B cell (primary cell): ENCODE results near the gene SCPEP1. TPM values are rescaled to one million over a fixed set of nuclear protein-coding genes. Genes with fewer than 3 reads are reported as not detected.

Experiments
- ATAC-seq: fragments of 200-7000 bp; cut with Tn5 transposase; one replicate; pipeline ENCODE4 v1.10.0; 2021; ENCODE audit warnings: low read depth, mild to moderate bottlenecking, moderate number of reproducible peaks, moderate library complexity
- CTCF ChIA-PET: fragments of 350-600 bp; sonication (Branson Sonifier 250); formaldehyde crosslinking; loops from one replicate; lab custom pipeline; 2021; ENCODE audit warnings: antibody characterized with exemption, inconsistent platforms; lab: Charles Lee
- POLR2A ChIA-PET: fragments of 350-600 bp; sonication (Branson Sonifier 250); formaldehyde crosslinking; loops from one replicate; lab custom pipeline; 2021; ENCODE audit warnings: antibody characterized with exemption; lab: Charles Lee
- DNase-seq: peaks from one replicate; pipeline ENCODE4 v3.0.0; 2013
- H2AFZ ChIP-seq: 2 replicates; pipeline ENCODE4 v1.6.1; 2012; ENCODE audit warnings: mild to moderate bottlenecking, low read depth, low read length; ENCODE audit not compliant: insufficient read depth, poor library complexity, severe bottlenecking
- H3K27ac ChIP-seq, 2 donors: 1 replicate in 1 of 2; 2 replicates in 1 of 2; pipeline ENCODE4 v1.5.1; 2012 to 2013; ENCODE audit warnings: low read length in 2 of 2, mild to moderate bottlenecking in 2 of 2, moderate library complexity in 1 of 2
- H3K27me3 ChIP-seq, 4 experiments: fragments of 200-600 bp in 1 of 4; sonication (generic) in 1 of 4; replicated peaks in 1 of 4; 1 replicate in 2 of 4; 2 replicates in 2 of 4; pipeline versions ENCODE4 v1.6.1 to v1.7.0; 2013 to 2016; ENCODE audit warnings: low read length in 3 of 4, mild to moderate bottlenecking in 2 of 4, mixed read lengths in 1 of 4, moderate library complexity in 1 of 4; ENCODE audit not compliant: insufficient read depth in 4 of 4, control insufficient read depth in 3 of 4; ENCODE audit errors: control extremely low read depth in 1 of 4
- H3K36me3 ChIP-seq, 2 experiments: replicated peaks in 1 of 2; 1 replicate in 1 of 2; 2 replicates in 1 of 2; pipeline versions ENCODE4 v1.6.1 to v1.7.1; 2013; ENCODE audit warnings: low read length in 1 of 2; ENCODE audit not compliant: insufficient read depth in 2 of 2, control insufficient read depth in 1 of 2; ENCODE audit errors: control extremely low read depth in 1 of 2, extremely low read depth in 1 of 2
- H3K4me1 ChIP-seq, 2 donors: fragments of 200-600 bp in 1 of 2; sonication (generic) in 1 of 2; 1 replicate in 1 of 2; 2 replicates in 1 of 2; pipeline versions ENCODE4 v1.5.1 to v1.6.1; 2013 to 2017; ENCODE audit warnings: low read length in 2 of 2; ENCODE audit not compliant: control insufficient read depth in 2 of 2, insufficient read depth in 2 of 2
- H3K4me2 ChIP-seq: replicated peaks from 2 replicates; pipeline ENCODE3; 2012; ENCODE audit warnings: mild to moderate bottlenecking, low read depth, low read length; ENCODE audit not compliant: poor library complexity, severe bottlenecking
- H3K4me3 ChIP-seq, 5 experiments: fragments of 200-600 bp in 1 of 5; sonication (generic) in 1 of 5; 1 replicate in 3 of 5; 2 replicates in 2 of 5; pipeline versions ENCODE4 v1.5.1 to v1.7.0; 2011 to 2016; ENCODE audit warnings: low read length in 4 of 5, mild to moderate bottlenecking in 4 of 5, low read depth in 2 of 5, control low read depth in 1 of 5, moderate library complexity in 1 of 5; ENCODE audit not compliant: insufficient read depth in 1 of 5; ENCODE audit errors: control extremely low read depth in 1 of 5, extremely low read depth in 1 of 5
- H3K79me2 ChIP-seq: fragments of 200-600 bp; sonication (generic); one replicate; pipeline ENCODE4 v1.6.0; 2016; ENCODE audit warnings: low read length; ENCODE audit not compliant: control insufficient read depth, insufficient read depth
- H3K9ac ChIP-seq: fragments of 200-600 bp; sonication (generic); 2 replicates; pipeline ENCODE4 v1.6.1; 2017; ENCODE audit warnings: mild to moderate bottlenecking, low read length, moderate library complexity
- H3K9me3 ChIP-seq, 3 donors: one replicate each; pipeline versions ENCODE4 v1.6.1 to v1.7.1; 2013; ENCODE audit warnings: low read length in 2 of 3; ENCODE audit not compliant: control insufficient read depth in 2 of 3, insufficient read depth in 1 of 3; ENCODE audit errors: control extremely low read depth in 1 of 3
- H4K20me1 ChIP-seq: 2 replicates; pipeline ENCODE4 v1.6.0; 2012; ENCODE audit warnings: mild to moderate bottlenecking, low read length; ENCODE audit not compliant: insufficient read depth, control insufficient read depth, poor library complexity, severe bottlenecking
- H3K27ac Mint-ChIP-seq: one replicate; pipeline ENCODE4 v1.8.0; 2021; ENCODE audit warnings: mixed read lengths
- H3K27me3 Mint-ChIP-seq: one replicate; pipeline ENCODE4 v1.8.0; 2021; ENCODE audit warnings: mixed read lengths
- H3K4me1 Mint-ChIP-seq: one replicate; pipeline ENCODE4 v1.8.0; 2021; ENCODE audit warnings: mixed read lengths
- H3K4me3 Mint-ChIP-seq: one replicate; pipeline ENCODE4 v1.8.0; 2021; ENCODE audit warnings: mixed read lengths
- H3K9me3 Mint-ChIP-seq: one replicate; pipeline ENCODE4 v1.8.0; 2022; ENCODE audit warnings: mixed read lengths; ENCODE audit not compliant: insufficient read depth
- EZH2 ChIP-seq: IDR thresholded peaks from 2 replicates; pipeline ENCODE4 v1.6.1; 2012; ENCODE audit warnings: borderline replicate concordance, low read depth, mild to moderate bottlenecking, moderate library complexity, low read length; ENCODE audit not compliant: insufficient read depth, poor library complexity, severe bottlenecking
- WGBS: methylation state at CpG from one replicate; pipeline ENCODE4 v1.1.5; 2013; ENCODE audit warnings: missing lambda C conversion rate; ENCODE audit not compliant: insufficient coverage; 5-methylcytosine and 5-hydroxymethylcytosine counted together
- intact Hi-C: fragments of 100-400 bp; cut with micrococcal nuclease; formaldehyde crosslinking; loops from one replicate; pipeline ENCODE4 v1.10.0; 2022
- polyA plus RNA-seq: library from polyadenylated mRNA; depleted of rRNA; stranded (reverse); fragments of >200 nt; gene quantifications from 2 replicates; pipeline ENCODE4 v1.2.3, GENCODE V29; 2012
- total RNA-seq, 2 donors: library from RNA; stranded (reverse); fragments of 120-200 nt in 1 of 2; gene quantifications; 1 replicate in 1 of 2; 2 replicates in 1 of 2; pipeline versions ENCODE4 v1.2.3 to v1.2.4, GENCODE V29; 2013 to 2022
- TF ChIP-seq, protein P1 (sequence below): fragments of 200-600 bp; IDR thresholded peaks from one replicate; pipeline ENCODE4 v1.8.0; 2022; ENCODE audit warnings: antibody characterized with exemption, mild to moderate bottlenecking

Gene SCPEP1
- total and polyA plus RNA-seq, 2 donors (not counting 1 experiment from before 2014, with no cell fraction given): 66.6 to 121 TPM

DNA sequence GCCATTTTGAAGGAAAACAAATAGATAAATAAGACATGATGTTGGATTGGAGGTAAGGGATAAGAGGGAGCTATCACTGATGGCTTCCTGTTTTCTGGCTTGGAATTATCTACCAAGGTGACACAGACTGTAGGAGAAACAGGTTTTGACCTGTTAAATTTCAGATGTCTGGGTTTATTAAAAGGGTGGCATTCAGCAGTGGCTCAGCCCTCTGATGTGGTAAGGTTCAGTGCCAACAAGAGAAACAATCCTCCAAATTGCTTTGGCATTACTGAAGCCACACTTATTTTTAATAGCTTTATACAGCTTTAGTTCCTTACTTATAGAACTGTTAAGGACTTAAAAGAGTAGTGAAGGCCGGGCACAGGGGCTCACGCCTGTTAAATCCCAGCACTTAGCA lies 70.2 kb downstream of the SCPEP1 start:
- intact Hi-C loops: no loop called here
- TF ChIP-seq, protein P1, sequence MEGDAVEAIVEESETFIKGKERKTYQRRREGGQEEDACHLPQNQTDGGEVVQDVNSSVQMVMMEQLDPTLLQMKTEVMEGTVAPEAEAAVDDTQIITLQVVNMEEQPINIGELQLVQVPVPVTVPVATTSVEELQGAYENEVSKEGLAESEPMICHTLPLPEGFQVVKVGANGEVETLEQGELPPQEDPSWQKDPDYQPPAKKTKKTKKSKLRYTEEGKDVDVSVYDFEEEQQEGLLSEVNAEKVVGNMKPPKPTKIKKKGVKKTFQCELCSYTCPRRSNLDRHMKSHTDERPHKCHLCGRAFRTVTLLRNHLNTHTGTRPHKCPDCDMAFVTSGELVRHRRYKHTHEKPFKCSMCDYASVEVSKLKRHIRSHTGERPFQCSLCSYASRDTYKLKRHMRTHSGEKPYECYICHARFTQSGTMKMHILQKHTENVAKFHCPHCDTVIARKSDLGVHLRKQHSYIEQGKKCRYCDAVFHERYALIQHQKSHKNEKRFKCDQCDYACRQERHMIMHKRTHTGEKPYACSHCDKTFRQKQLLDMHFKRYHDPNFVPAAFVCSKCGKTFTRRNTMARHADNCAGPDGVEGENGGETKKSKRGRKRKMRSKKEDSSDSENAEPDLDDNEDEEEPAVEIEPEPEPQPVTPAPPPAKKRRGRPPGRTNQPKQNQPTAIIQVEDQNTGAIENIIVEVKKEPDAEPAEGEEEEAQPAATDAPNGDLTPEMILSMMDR: no peak
- no peak for TF ChIP-seq EZH2
- POLR2A ChIA-PET: no interaction called here

DNA sequence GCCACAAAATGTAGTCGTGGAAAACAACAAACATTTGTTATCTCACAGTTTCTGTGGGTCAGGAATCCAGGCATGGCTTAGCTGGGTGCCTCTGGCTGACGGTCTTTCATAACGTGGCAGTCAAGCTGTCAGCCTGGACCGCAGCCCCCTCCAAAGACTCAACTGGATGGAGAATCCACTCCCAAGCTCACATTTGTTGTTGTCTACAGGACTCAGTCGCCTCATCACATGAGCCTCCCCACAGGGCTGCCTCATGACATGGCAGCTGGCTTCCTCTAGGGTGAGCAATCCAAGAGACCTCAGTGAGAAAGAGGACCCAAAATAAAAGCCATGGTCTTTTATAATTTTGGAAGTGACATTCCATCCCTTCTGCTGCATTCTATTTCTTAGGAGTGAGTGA lies 72.4 kb downstream of the SCPEP1 start:
- no peaks in the 10 kb centered on the region for H3K9me3 Mint-ChIP-seq
- no peak for TF ChIP-seq EZH2
- TF ChIP-seq, protein P1: no peak
- POLR2A ChIA-PET: no interaction called here
- no peak overlapping the region for H3K4me3 Mint-ChIP-seq
- no peaks in the 10 kb centered on the region for H3K79me2 ChIP-seq
- peaks cover 23 to 25% of the 10 kb centered on the region in 2 donors for H3K4me1 ChIP-seq
- no peak overlapping the region for H3K4me3 ChIP-seq
- peaks cover 0 to 8% (median 0%) of the 10 kb centered on the region in 3 donors for H3K9me3 ChIP-seq
- H3K36me3 ChIP-seq: no peaks in the 10 kb centered on the region
- intact Hi-C loops: no loop called here
- no peaks in the 10 kb centered on the region for H4K20me1 ChIP-seq
- H3K27ac Mint-ChIP-seq: no peak overlapping the region
- peaks cover 22% of the 10 kb centered on the region for H3K27me3 Mint-ChIP-seq
- 85% methylated on average over 5 of the region's 5 CpGs for WGBS
- H3K4me1 Mint-ChIP-seq: peaks cover 22% of the 10 kb centered on the region
- DNase-seq (no peak), ATAC-seq (no peak)
- no peak overlapping the region for H3K9ac ChIP-seq
- H3K4me2 ChIP-seq: no peak overlapping the region
- H3K27me3 ChIP-seq: peaks cover 0 to 30% (median 15%) of the 10 kb centered on the region in 4 experiments
- no peak overlapping the region for H2AFZ ChIP-seq
- no peak overlapping the region for H3K27ac ChIP-seq
- CTCF ChIA-PET: no interaction called here

More for the DNA sequence above, 70.2 kb downstream of the SCPEP1 start:
- Histone ChIP-seq H2AFZ (no peak overlapping the region), H3K9me3 (peaks cover 0 to 8% (median 1%) of the 10 kb centered on the region in 3 donors), H3K27ac (no peak overlapping the region), H3K4me1 (peaks cover 24 to 26% of the 10 kb centered on the region in 2 donors), H3K9ac (no peak overlapping the region), H3K4me2 (no peak overlapping the region), H3K36me3 (no peaks in the 10 kb centered on the region), H3K27me3 (peaks cover 0 to 34% (median 20%) of the 10 kb centered on the region in 4 experiments), H3K79me2 (no peaks in the 10 kb centered on the region), H3K4me3 (no peak overlapping the region), H4K20me1 (no peaks in the 10 kb centered on the region)
- peaks cover 18% of the 10 kb centered on the region for H3K4me1 Mint-ChIP-seq
- no peaks in the 10 kb centered on the region for H3K9me3 Mint-ChIP-seq
- ATAC-seq (no peak), DNase-seq (no peak)
- CTCF ChIA-PET: no interaction called here
- no peak overlapping the region for H3K27ac Mint-ChIP-seq
- no peak overlapping the region for H3K4me3 Mint-ChIP-seq
- H3K27me3 Mint-ChIP-seq: peaks cover 35% of the 10 kb centered on the region
- WGBS: 95% methylated on average over 2 of the region's 2 CpGs
